ENCODE measurements around the gene MYBBP1A.

MYBBP1A gene

GRCh38 chr17:4547118-4547906, 7.9 kb downstream of the MYBBP1A start:
- no peak for DNase-seq

- no peak for DNase-seq
These were observed 9.8 kb downstream of the MYBBP1A start for GRCh38 chr17:4545217-4545951.

- no peak for DNase-seq
These were observed 10.3 kb downstream of the MYBBP1A start for GRCh38 chr17:4544951-4545216.

GRCh38 chr17:4544135-4544950, 10.8 kb downstream of the MYBBP1A start:
- no peak for DNase-seq

GRCh38 chr17:4543557-4544026, 11.6 kb downstream of the MYBBP1A start:
- DNase-seq, result no peak

- DNase-seq, result no peak
These were observed 12.4 kb downstream of the MYBBP1A start for GRCh38 chr17:4542726-4543191.

GRCh38 chr17:4542003-4542725, 13.0 kb downstream of the MYBBP1A start:
- DNase-seq, result no peak

GRCh38 chr17:4541328-4542002, 13.7 kb downstream of the MYBBP1A start:
- DNase-seq, result no peak

GRCh38 chr17:4540687-4541327, 14.4 kb downstream of the MYBBP1A start:
- DNase-seq, result no peak

GRCh38 chr17:4540224-4540651, 14.9 kb downstream of the MYBBP1A start:
- DNase-seq, result peak; percentile 26

GRCh38 chr17:4539576-4540223, 15.5 kb downstream of the MYBBP1A start:
- DNase-seq, result no peak

- peak; percentile 13 for DNase-seq
These were observed 16.2 kb downstream of the MYBBP1A start for GRCh38 chr17:4539025-4539424.

GRCh38 chr17:4538236-4539002, 16.8 kb downstream of the MYBBP1A start:
- DNase-seq, result no peak

- DNase-seq, result peak; percentile 71
These were observed 17.5 kb downstream of the MYBBP1A start for GRCh38 chr17:4537451-4538235.

- no peak for DNase-seq
These were observed 18.3 kb downstream of the MYBBP1A start for GRCh38 chr17:4536742-4537411.

GRCh38 chr17:4536259-4536741, 18.9 kb downstream of the MYBBP1A start:
- DNase-seq, result no peak

- no peak for DNase-seq
These were observed 19.4 kb downstream of the MYBBP1A start for GRCh38 chr17:4535667-4536258.
